Measurements from ENCODE around the gene NUDT5. TPM values are rescaled to one million over a fixed set of nuclear protein-coding genes. Genes with fewer than 3 reads are reported as not detected.
"Not testable (repeated sequence)": the region's sequence is repeated elsewhere in the genome, so short reads cannot be mapped to it uniquely, and the experiment has no call there.

Gene NUDT5
- polyA plus RNA-seq, 1 experiment = 68.0 TPM

GRCh38 chr10:12180221-12180974 lies 15.3 kb downstream of the NUDT5 start:
- no peak overlapping the region for H3K4me3 ChIP-seq (ENCODE audit: low read depth, low read length)
- TF ChIP-seq, protein P1, sequence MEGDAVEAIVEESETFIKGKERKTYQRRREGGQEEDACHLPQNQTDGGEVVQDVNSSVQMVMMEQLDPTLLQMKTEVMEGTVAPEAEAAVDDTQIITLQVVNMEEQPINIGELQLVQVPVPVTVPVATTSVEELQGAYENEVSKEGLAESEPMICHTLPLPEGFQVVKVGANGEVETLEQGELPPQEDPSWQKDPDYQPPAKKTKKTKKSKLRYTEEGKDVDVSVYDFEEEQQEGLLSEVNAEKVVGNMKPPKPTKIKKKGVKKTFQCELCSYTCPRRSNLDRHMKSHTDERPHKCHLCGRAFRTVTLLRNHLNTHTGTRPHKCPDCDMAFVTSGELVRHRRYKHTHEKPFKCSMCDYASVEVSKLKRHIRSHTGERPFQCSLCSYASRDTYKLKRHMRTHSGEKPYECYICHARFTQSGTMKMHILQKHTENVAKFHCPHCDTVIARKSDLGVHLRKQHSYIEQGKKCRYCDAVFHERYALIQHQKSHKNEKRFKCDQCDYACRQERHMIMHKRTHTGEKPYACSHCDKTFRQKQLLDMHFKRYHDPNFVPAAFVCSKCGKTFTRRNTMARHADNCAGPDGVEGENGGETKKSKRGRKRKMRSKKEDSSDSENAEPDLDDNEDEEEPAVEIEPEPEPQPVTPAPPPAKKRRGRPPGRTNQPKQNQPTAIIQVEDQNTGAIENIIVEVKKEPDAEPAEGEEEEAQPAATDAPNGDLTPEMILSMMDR (IDR thresholded peaks at IDR 0.05; ENCODE audit: insufficient read depth, low read depth, low read length) = no peak
- H3K27me3 ChIP-seq (ENCODE audit: control insufficient read depth, insufficient read depth, low read length) = no peaks in the 10 kb centered on the region
- POLR2A ChIA-PET = no interaction called here
- CTCF ChIA-PET = interaction anchor here (1.4 to 1.6 kb wide), 2 partner anchors 9 to 50 kb away, joined by 3 to 4 read pairs; no protein-coding TSS in a partner anchor
- DNase-seq (ENCODE audit: low read depth) = no peak
- peaks cover 5% of the 10 kb centered on the region for H3K36me3 ChIP-seq (ENCODE audit: control insufficient read depth, insufficient read depth, low read length)

- ChIA-PET POLR2A (no interaction called here), CTCF (interaction anchor here (1.4 to 1.6 kb wide), 2 partner anchors 10 to 49 kb away, joined by 3 to 4 read pairs; no protein-coding TSS in a partner anchor)
- Histone ChIP-seq H3K36me3 (ENCODE audit: control insufficient read depth, insufficient read depth, low read length) (peaks cover 3% of the 10 kb centered on the region), H3K27me3 (ENCODE audit: control insufficient read depth, insufficient read depth, low read length) (no peaks in the 10 kb centered on the region), H3K4me3 (ENCODE audit: low read depth, low read length) (no peak overlapping the region)
- TF ChIP-seq, protein P1 (IDR thresholded peaks at IDR 0.05; ENCODE audit: insufficient read depth, low read depth, low read length) = no peak
- no peak for DNase-seq (ENCODE audit: low read depth)
Measured at GRCh38 chr10:12179606-12180170, 16.0 kb downstream of the NUDT5 start.

DNA sequence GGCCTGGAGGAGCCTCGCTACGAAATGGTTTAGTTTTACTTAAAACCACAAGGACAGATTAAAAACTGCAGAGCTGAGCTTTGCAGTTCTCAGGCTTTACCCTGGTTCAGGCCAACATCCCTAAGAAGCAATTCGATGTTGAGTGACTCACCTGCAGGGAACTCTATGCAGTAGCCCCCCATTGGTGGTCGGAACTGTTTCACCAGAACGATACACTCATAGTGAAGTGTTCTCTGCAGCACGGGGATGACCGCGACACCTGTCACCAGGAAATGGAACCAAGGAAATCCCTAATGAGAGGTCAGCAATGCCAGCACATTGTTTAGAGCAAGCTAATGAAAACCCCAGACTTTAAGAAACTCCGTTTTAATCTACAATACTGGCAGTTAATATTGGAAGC lies 18.0 kb downstream of the NUDT5 start:
- Histone ChIP-seq H3K27me3 (ENCODE audit: control insufficient read depth, insufficient read depth, low read length) (no peaks in the 10 kb centered on the region), H3K36me3 (ENCODE audit: control insufficient read depth, insufficient read depth, low read length) (peaks cover 9% of the 10 kb centered on the region), H3K4me3 (ENCODE audit: low read depth, low read length) (no peak overlapping the region)
- TF ChIP-seq, protein P1 (IDR thresholded peaks at IDR 0.05; ENCODE audit: insufficient read depth, low read depth, low read length) = no peak
- CTCF ChIA-PET = interaction anchor here (0.6 kb wide), 1 partner anchor 13 kb away, joined by 3 read pairs; no protein-coding TSS in a partner anchor
- DNase-seq (ENCODE audit: low read depth) = no peak
- POLR2A ChIA-PET = no interaction called here

DNA sequence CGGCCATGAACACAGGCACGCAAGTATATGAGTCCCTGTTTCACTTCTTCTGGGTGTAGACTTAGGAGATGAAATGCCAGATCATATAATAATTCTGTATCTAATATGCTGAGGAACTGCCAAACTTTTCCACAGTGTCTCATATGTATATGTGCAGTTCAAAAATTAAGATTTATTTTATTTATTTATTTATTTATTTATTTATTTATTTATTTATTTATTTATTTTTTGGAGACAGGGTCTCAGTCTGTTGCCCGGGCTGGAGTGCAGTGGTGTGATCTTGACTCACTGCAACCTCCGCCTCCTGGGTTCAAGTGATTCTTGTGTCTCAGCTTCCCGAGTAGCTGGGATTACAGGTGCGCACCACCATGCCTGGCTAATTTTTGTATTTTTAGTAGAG lies 24.2 kb downstream of the NUDT5 start:
- CTCF ChIA-PET; DNase-seq (ENCODE audit: low read depth); POLR2A ChIA-PET; H3K4me3 ChIP-seq (ENCODE audit: low read depth, low read length); H3K27me3 ChIP-seq (ENCODE audit: control insufficient read depth, insufficient read depth, low read length): not testable (repeated sequence)
- peaks cover 24% of the 10 kb centered on the region for H3K36me3 ChIP-seq (ENCODE audit: control insufficient read depth, insufficient read depth, low read length)

GRCh38 chr10:12165999-12166775 lies 29.5 kb downstream of the NUDT5 start:
- H3K36me3 ChIP-seq (ENCODE audit: control insufficient read depth, insufficient read depth, low read length) = peaks cover 16% of the 10 kb centered on the region
- H3K27me3 ChIP-seq (ENCODE audit: control insufficient read depth, insufficient read depth, low read length) = no peaks in the 10 kb centered on the region
- CTCF ChIA-PET = no interaction called here
- no peak overlapping the region for H3K4me3 ChIP-seq (ENCODE audit: low read depth, low read length)
- TF ChIP-seq, protein P1 (IDR thresholded peaks at IDR 0.05; ENCODE audit: insufficient read depth, low read depth, low read length) = no peak
- DNase-seq (ENCODE audit: low read depth) = no peak
- POLR2A ChIA-PET = no interaction called here

All from BJ (cell line).